Activated naive CD4-positive, alpha-beta T cell treated with anti-CD3 and anti-CD28 coated beads for 36 hours (primary cell): ENCODE results near the gene EP300. TPM values are rescaled to one million over a fixed set of nuclear protein-coding genes. Genes with fewer than 3 reads are reported as not detected.

ENCODE experiments used
- CTCF ChIA-PET: fragments of 350-600 bp; sonication (Branson Sonifier 250); formaldehyde crosslinking; loops from one replicate; lab custom pipeline; 2021; ENCODE audit warnings: antibody characterized with exemption; lab: Charles Lee
- DNase-seq: peaks from one replicate; pipeline ENCODE4 v3.0.0-alpha.2; 2020
- H3K27ac Mint-ChIP-seq: one replicate; pipeline ENCODE4 v1.8.0; 2021; ENCODE audit warnings: mild to moderate bottlenecking, mixed read lengths
- H3K27me3 Mint-ChIP-seq: one replicate; pipeline ENCODE4 v1.8.0; 2021; ENCODE audit warnings: low read depth, mixed read lengths
- H3K36me3 Mint-ChIP-seq: one replicate; pipeline ENCODE4 v1.8.0; 2021; ENCODE audit warnings: low read depth, mixed read lengths
- H3K4me1 Mint-ChIP-seq: one replicate; pipeline ENCODE4 v1.8.0; 2021; ENCODE audit warnings: low read depth, mixed read lengths
- H3K4me3 Mint-ChIP-seq: one replicate; pipeline ENCODE4 v1.8.0; 2021; ENCODE audit warnings: mild to moderate bottlenecking, moderate library complexity, mixed read lengths
- H3K9me3 Mint-ChIP-seq: one replicate; pipeline ENCODE4 v1.8.0; 2021; ENCODE audit warnings: mixed read lengths
- intact Hi-C: fragments of 100-400 bp; cut with micrococcal nuclease; formaldehyde crosslinking; loops from one replicate; pipeline ENCODE4 v1.15.1; 2023
- total RNA-seq, 2 experiments: library from RNA; stranded (reverse); gene quantifications; one replicate each; pipeline ENCODE4 v1.2.3, GENCODE V29; 2021

Gene EP300
- total RNA-seq, 2 experiments from 2014 or later: 37.2 to 38.4 TPM

DNA sequence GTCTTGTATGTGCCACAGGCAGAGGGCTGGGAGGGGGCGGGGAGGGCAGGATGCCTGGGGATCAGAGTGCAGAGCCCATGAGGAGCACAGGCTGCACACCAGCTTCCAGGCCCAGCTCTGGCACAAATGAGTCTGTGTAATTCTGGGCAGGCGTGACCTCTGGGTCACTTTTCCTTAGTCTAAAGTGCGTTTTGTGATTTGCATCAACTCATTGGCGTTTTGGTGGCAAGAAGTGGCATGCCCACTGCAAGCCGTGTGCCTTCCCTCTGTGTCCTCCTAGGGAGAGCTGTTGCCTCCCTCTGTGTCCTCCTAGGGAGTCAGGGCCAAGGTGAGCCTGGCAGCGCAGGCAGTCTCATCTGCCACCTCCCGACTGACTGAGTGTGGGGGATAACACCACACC is 131.1 kb downstream of the EP300 start:
- Mint-ChIP-seq H3K27me3 (no peaks in the 10 kb centered on the region), H3K4me3 (no peak overlapping the region), H3K4me1 (peaks cover 2% of the 10 kb centered on the region), H3K36me3 (peaks cover 32% of the 10 kb centered on the region), H3K9me3 (no peaks in the 10 kb centered on the region), H3K27ac (no peak overlapping the region)
- intact Hi-C loops: no loop called here
- CTCF ChIA-PET: interaction anchor here (1.6 kb wide), 1 partner anchor 14 kb away, joined by 8 read pairs; no protein-coding TSS in a partner anchor
- DNase-seq: no peak

GRCh38 chr22:41226723-41227655 is 134.6 kb downstream of the EP300 start:
- no peaks in the 10 kb centered on the region for H3K27me3 Mint-ChIP-seq
- H3K27ac Mint-ChIP-seq: no peak overlapping the region
- no peak for DNase-seq
- H3K36me3 Mint-ChIP-seq: peaks cover 32% of the 10 kb centered on the region
- no peaks in the 10 kb centered on the region for H3K4me1 Mint-ChIP-seq
- intact Hi-C loops: no loop called here
- CTCF ChIA-PET: interaction anchor here (1.0 kb wide), 1 partner anchor 11 kb away, joined by 4 read pairs; no protein-coding TSS in a partner anchor
- no peak overlapping the region for H3K4me3 Mint-ChIP-seq
- no peaks in the 10 kb centered on the region for H3K9me3 Mint-ChIP-seq

DNA sequence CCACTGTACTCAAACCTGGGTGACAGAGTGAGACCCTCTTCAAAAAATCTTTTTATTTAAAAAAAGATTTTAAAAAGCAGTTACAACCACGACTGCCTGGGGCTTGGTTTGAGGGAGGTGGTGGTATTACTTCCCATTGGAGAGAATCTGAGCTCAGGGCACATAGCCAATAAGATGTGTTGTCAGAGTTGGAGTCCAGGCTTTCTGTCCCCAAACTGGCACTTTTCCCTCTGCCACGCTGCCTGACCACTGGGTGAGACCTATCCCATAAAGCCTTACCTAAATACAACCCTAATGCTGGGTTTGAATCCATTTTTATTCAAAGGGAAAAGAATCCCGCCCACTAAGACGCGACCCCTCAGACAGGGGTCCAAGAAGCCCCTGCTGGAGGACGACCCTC is 136.8 kb downstream of the EP300 start:
- H3K36me3 Mint-ChIP-seq: peaks cover 23% of the 10 kb centered on the region
- no peaks in the 10 kb centered on the region for H3K9me3 Mint-ChIP-seq
- CTCF ChIA-PET: no interaction called here
- intact Hi-C loops: no loop called here
- H3K4me3 Mint-ChIP-seq: no peak overlapping the region
- H3K27me3 Mint-ChIP-seq: no peaks in the 10 kb centered on the region
- no peaks in the 10 kb centered on the region for H3K4me1 Mint-ChIP-seq
- no peak overlapping the region for H3K27ac Mint-ChIP-seq
- no peak for DNase-seq

Other genes with a start within 250 kb of the EP300 start
- 100 to 1,000 TPM; 240 to 254 TPM for gene ST13, start 236.0 kb upstream of the EP300 start, total RNA-seq
- 10 to 100 TPM; 15.7 to 19.6 TPM for gene XPNPEP3, start 235.4 kb upstream of the EP300 start, total RNA-seq
- gene DNAJB7, start 230.5 kb upstream of the EP300 start, total RNA-seq: not detected
- gene RBX1, start 141.2 kb upstream of the EP300 start, total RNA-seq: 10 to 100 TPM; 90.1 to 93.3 TPM
- 10 to 100 TPM; 19.4 to 22.3 TPM for gene L3MBTL2, start 112.7 kb downstream of the EP300 start, total RNA-seq
- under 1 TPM in 1 of 2 experiments, not detected in 1; 0.17 TPM for gene CHADL, start 148.3 kb downstream of the EP300 start, total RNA-seq
- 100 to 1,000 TPM; 173 to 174 TPM for gene RANGAP1, start 193.6 kb downstream of the EP300 start, total RNA-seq
- 10 to 100 TPM; 30.0 to 30.3 TPM for gene ZC3H7B, start 208.9 kb downstream of the EP300 start, total RNA-seq